Suppressor macrophage (primary cell): ENCODE measurements around the gene KCTD2.

ENCODE experiments used
- DNase-seq, 4 experiments: peaks; one replicate each; pipeline ENCODE4 v3.0.0-alpha.2; 2020 to 2022

KCTD2 gene

GRCh38 chr17:75099881-75100595 lies 53.0 kb downstream of the KCTD2 start:
- DNase-seq = no peak

GRCh38 chr17:75102385-75102821 lies 55.4 kb downstream of the KCTD2 start:
- DNase-seq = peak; percentile 75 to 85 (median 80)

- DNase-seq = no peak
Measured at GRCh38 chr17:75103601-75104554, 56.9 kb downstream of the KCTD2 start.

GRCh38 chr17:75105126-75106080 lies 58.4 kb downstream of the KCTD2 start:
- peak; percentile 37 to 67 (median 56) for DNase-seq

- DNase-seq = no peak
Measured at GRCh38 chr17:75108193-75108592, 61.2 kb downstream of the KCTD2 start.

- DNase-seq = no peak
Measured at GRCh38 chr17:75109046-75109406, 62.0 kb downstream of the KCTD2 start.

- peak; percentile 93 to 97 (median 96) for DNase-seq
Measured at GRCh38 chr17:75109407-75110233, 62.6 kb downstream of the KCTD2 start, which contains the start of gene ARMC7. ARMC7 (plus strand) TSS chr17:75109969; CDS start chr17:75110289, 320 bp downstream.

GRCh38 chr17:75110234-75110937 lies 63.4 kb downstream of the KCTD2 start:
- peak in 3 of 4 experiments; percentile 29 to 55 (median 48) for DNase-seq

- DNase-seq = peak; percentile 44 to 70 (median 66)
Measured at GRCh38 chr17:75111777-75112335, 64.8 kb downstream of the KCTD2 start.

GRCh38 chr17:75113798-75114551 lies 67.0 kb downstream of the KCTD2 start:
- DNase-seq = peak; percentile 92 to 96 (median 94)

- DNase-seq = peak in 3 of 4 experiments; percentile 22 to 34 (median 33)
Measured at GRCh38 chr17:75114552-75115314, 67.7 kb downstream of the KCTD2 start.
